ENCODE results near the gene ABCG4.

Gene ABCG4

DNA sequence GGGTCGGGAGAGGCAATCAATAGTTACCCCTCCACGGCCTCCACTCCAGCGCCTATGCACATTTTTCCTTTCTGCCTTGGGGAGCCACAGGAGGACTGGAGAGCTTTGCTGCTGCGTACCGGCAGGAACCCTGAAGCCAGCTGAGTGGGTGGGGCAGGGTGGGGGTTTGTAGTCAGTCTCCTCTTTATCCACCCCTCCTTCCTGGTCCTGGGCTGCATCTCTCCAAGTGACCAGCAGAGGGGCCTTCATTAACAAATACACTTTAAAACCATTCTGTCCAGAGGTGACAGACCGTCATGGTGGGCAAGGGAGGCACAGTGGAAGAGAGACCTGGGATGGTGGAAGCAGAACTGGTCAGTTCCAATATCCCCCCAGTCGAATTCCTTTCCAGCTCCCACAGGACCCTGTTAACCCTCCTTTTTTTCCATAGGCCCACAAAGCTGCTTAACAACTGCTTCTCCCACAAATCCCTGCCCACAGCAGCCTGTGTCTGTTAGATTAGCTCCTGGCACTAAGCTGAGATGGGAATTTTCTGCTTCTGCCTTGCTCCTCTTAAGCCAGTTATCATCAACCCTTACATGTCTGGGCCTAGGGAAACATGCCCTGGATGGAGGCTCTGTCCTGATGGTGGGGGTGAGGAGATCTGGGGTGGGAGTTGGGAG, 3.9 kb upstream of the ABCG4 start:
- DNase-seq (ENCODE audit: low read depth): peak; percentile 77
- TF ChIP-seq, protein P1, sequence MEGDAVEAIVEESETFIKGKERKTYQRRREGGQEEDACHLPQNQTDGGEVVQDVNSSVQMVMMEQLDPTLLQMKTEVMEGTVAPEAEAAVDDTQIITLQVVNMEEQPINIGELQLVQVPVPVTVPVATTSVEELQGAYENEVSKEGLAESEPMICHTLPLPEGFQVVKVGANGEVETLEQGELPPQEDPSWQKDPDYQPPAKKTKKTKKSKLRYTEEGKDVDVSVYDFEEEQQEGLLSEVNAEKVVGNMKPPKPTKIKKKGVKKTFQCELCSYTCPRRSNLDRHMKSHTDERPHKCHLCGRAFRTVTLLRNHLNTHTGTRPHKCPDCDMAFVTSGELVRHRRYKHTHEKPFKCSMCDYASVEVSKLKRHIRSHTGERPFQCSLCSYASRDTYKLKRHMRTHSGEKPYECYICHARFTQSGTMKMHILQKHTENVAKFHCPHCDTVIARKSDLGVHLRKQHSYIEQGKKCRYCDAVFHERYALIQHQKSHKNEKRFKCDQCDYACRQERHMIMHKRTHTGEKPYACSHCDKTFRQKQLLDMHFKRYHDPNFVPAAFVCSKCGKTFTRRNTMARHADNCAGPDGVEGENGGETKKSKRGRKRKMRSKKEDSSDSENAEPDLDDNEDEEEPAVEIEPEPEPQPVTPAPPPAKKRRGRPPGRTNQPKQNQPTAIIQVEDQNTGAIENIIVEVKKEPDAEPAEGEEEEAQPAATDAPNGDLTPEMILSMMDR (IDR thresholded peaks at IDR 0.05; ENCODE audit: insufficient read depth, low read depth, low read length, missing control alignments): peak; percentile 61
- no peak overlapping the region for H3K4me3 ChIP-seq (ENCODE audit: low read depth, low read length)

DNA sequence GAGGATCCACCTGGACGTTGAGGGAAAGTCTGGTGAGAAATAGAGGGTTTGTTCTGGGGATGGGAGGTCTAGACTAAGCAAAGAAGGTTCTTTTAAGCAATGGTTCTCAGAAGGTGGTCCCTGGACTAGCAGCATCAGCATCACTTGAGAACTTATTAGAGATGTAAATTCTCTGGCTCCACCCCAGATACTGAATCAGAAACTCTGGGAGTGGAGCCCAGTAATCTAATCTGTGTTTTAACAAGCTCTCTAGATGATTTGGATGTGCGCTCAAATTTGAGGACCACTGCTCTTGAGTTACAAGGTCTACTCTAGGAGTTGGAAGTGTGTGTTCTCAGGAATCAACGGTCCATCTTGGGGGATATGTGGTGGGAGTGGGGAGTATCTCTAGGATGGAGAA, 3.3 kb upstream of the ABCG4 start:
- no peak overlapping the region for H3K4me3 ChIP-seq (ENCODE audit: low read depth, low read length)
- TF ChIP-seq, protein P1 (IDR thresholded peaks at IDR 0.05; ENCODE audit: insufficient read depth, low read depth, low read length, missing control alignments): no peak
- DNase-seq (ENCODE audit: low read depth): no peak

DNA sequence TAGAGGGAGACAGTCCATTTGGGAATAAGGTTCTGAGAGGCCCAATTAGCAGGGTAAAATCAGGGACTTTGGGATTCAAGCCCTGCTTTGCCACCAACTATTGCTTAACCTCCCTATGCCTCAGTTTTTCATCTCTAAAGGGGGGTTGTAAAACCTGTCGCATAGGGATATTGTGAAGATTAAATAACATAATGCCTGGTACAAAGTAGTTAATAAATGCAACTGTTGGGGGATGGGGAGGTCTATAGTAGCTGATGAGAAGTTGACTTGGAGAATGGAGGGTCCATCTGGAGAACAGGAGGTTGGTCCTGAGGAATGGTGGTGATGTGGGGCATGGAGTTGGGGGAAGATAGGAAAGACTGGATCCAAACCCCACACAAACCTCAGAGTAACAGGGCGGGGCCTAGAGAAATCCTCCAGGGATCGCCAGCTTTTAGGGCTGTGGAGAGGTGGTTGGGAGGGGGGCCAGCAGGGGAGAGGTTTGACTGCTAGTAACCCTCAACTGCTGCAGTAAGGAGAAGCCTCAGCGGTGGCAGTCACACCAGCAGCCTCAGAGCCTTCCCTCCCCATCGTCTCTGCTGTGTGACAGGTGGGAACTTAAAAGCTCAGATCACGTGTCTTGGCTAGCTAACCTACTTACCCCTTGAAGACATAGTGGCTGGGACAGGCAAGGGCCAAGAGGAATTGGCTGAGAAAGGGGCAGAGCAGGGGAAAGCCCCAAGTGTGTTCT, 1.1 kb upstream of the ABCG4 start:
- peak; percentile 32 for DNase-seq (ENCODE audit: low read depth)
- H3K4me3 ChIP-seq (ENCODE audit: low read depth, low read length): no peak overlapping the region
- TF ChIP-seq, protein P1 (IDR thresholded peaks at IDR 0.05; ENCODE audit: insufficient read depth, low read depth, low read length, missing control alignments): no peak

DNA sequence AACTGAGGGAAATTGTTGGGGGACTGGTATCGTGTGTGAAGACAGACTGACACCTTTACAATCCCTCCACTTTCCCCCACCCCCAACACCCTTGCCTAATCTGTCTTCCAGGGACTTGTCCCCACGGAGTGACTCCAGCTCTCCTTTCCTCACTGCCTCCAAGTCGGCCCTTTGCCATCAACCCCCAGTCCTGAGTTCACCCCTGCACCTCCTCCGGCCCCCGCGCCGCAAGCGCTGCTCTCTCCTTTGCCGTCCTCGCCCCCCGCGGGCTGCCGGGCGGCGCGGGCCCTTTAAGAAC, 183 bp upstream of the ABCG4 start:
- H3K4me3 ChIP-seq (ENCODE audit: low read depth, low read length): peak overlapping the region; percentile 47
- TF ChIP-seq, protein P1 (IDR thresholded peaks at IDR 0.05; ENCODE audit: insufficient read depth, low read depth, low read length, missing control alignments): no peak

DNA sequence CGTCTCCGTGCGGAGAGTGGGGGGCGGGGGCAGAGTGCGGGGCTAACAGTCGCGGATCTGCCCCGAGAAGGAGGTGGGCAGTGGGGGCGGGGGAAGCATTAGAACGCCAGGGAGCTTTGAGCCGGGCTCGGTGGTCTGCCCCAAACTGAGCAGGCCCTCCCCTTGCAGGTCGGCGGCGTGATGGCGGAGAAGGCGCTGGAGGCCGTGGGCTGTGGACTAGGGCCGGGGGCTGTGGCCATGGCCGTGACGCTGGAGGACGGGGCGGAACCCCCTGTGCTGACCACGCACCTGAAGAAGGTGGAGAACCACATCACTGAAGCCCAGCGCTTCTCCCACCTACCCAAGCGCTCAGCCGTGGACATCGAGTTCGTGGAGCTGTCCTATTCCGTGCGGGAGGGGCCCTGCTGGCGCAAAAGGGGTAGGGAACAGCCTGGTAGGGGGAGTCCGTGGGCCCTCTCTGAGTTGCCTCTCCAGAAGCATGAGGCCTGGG, 979 bp downstream of the ABCG4 start:
- TF ChIP-seq, protein P1 (IDR thresholded peaks at IDR 0.05; ENCODE audit: insufficient read depth, low read depth, low read length, missing control alignments): no peak
- no peak overlapping the region for H3K4me3 ChIP-seq (ENCODE audit: low read depth, low read length)
- no peak for DNase-seq (ENCODE audit: low read depth)

More for the DNA sequence above, 183 bp upstream of the ABCG4 start:
- DNase-seq (ENCODE audit: low read depth): no peak

DNA sequence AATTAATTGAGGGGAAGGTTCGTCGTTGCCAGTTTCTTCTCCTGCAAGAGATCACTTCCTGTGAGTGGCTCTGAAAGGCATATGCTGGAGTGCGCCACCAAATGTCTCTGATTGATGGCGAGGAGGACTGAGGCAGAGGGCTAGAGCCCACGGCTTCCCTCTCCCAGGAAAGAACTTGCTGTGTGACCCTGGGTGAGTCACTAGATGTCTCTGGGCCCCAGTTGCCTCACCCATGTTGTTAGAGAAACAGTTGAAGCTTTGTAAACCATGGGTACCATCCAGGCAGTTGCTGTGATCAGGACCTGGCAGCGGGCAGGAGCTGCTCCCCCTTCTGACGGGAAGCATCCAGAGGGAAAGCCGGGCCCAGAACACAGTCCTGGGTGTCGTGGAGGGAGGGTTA, 3.2 kb downstream of the ABCG4 start:
- DNase-seq (ENCODE audit: low read depth): no peak
- no peak overlapping the region for H3K4me3 ChIP-seq (ENCODE audit: low read depth, low read length)
- TF ChIP-seq, protein P1 (IDR thresholded peaks at IDR 0.05; ENCODE audit: insufficient read depth, low read depth, low read length, missing control alignments): no peak

Data from GM12865 (cell line).